Measurements from ENCODE around the gene HPCA.

DNA sequence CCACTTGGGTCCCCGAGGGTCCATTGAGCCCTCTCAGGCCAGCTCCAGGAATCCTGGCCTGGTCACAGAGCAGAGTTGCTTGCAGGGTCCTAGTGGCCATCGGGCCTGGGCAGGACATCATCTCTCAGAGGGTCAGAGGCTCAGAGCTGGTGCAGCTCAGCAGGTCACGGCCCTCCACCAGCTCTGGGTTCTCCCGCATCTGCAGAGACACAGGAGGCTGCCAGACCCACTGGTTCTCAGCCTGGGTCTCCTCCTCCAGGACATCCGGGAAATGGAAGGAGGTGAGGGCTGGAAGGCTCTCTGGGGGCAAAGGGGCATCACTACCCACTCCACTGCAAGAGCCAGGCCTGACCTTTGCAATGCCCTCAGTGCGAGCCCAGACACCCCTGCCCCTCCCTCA is 8.4 kb downstream of the HPCA start:
- TF ChIP-seq EZH2 (IDR thresholded peaks at IDR 0.05; ENCODE audit: insufficient read depth, poor library complexity, severe bottlenecking): no peak
- no peak for TF ChIP-seq EZH2phosphoT487 (IDR thresholded peaks at IDR 0.05; ENCODE audit: insufficient read depth, low read depth)

Data from GM23248 (cell line).